ENCODE measurements around the gene EHMT1.

Gene EHMT1

GRCh38 chr9:137760426-137760825 lies 141.6 kb downstream of the EHMT1 start:
- H4K20me1 ChIP-seq (ENCODE audit: insufficient read depth, low read length, poor library complexity, severe bottlenecking): peaks cover 11% of the 10 kb centered on the region
- H3K4me1 ChIP-seq (ENCODE audit: insufficient read depth, low read length, poor library complexity, severe bottlenecking): peaks cover 15% of the 10 kb centered on the region
- H3K36me3 ChIP-seq (ENCODE audit: insufficient read depth, low read length): peaks cover 78% of the 10 kb centered on the region; the same call in 1 of the 2 replicates
- H3K9ac ChIP-seq (ENCODE audit: low read depth, low read length, poor library complexity, severe bottlenecking): no peak overlapping the region
- TF ChIP-seq EZH2phosphoT487 (IDR thresholded peaks at IDR 0.05; ENCODE audit: borderline replicate concordance) (no peak), CTCF (conservative IDR thresholded peaks at IDR 0.05; ENCODE audit: low read length) (no peak)
- H3K9me3 ChIP-seq (ENCODE audit: insufficient read depth, low read depth, low read length): 0 out of 2 replicates have a peak, but pooled peaks cover 1% of the 10 kb centered on the region
- H2AFZ ChIP-seq (ENCODE audit: low read length): no peak overlapping the region
- H3K4me2 ChIP-seq (ENCODE audit: low read depth, low read length, poor library complexity, severe bottlenecking): no peak overlapping the region
- no peak overlapping the region for H3K4me3 ChIP-seq (ENCODE audit: low read length, poor library complexity, severe bottlenecking)
- no peaks in the 10 kb centered on the region for H3F3A ChIP-seq (ENCODE audit: low read depth)
- H3K9me2 ChIP-seq (replicated peaks; ENCODE audit: low read depth, low read length): no peaks in the 10 kb centered on the region
- H3K79me2 ChIP-seq (ENCODE audit: insufficient read depth, low read length): no peaks in the 10 kb centered on the region
- H3K27me3 ChIP-seq (ENCODE audit: insufficient read depth, low read length, poor library complexity, severe bottlenecking): no peaks in the 10 kb centered on the region

DNA sequence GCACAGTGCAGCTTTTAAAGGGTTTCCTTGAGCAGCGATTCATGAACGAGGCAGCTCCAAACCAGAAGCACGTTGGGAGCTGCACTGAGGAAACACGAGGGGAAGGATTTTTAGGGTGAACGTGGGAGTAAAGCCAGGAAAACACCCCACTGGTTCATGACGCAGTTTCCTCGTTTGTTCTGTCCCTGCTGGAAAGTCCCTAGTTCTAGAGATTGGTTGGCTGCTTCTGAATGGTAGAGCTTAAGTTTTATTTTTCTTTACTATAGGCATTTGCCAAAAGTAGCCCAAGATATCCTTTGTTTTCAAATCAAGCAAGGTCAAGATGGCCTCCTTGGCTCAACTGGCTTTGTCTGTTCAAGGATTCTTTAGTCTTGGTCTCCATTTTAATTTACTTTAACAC lies 142.2 kb downstream of the EHMT1 start:
- H3K36me3 ChIP-seq (ENCODE audit: insufficient read depth, low read length): peaks cover 78% of the 10 kb centered on the region; the same call in 1 of the 2 replicates
- H3K4me3 ChIP-seq (ENCODE audit: low read length, poor library complexity, severe bottlenecking): no peak overlapping the region
- no peak overlapping the region for H3K4me2 ChIP-seq (ENCODE audit: low read depth, low read length, poor library complexity, severe bottlenecking)
- TF ChIP-seq CTCF (conservative IDR thresholded peaks at IDR 0.05; ENCODE audit: low read length) (no peak), EZH2phosphoT487 (IDR thresholded peaks at IDR 0.05; ENCODE audit: borderline replicate concordance) (no peak)
- no peaks in the 10 kb centered on the region for H3K27me3 ChIP-seq (ENCODE audit: insufficient read depth, low read length, poor library complexity, severe bottlenecking)
- H3K9ac ChIP-seq (ENCODE audit: low read depth, low read length, poor library complexity, severe bottlenecking): no peak overlapping the region
- no peak overlapping the region for H2AFZ ChIP-seq (ENCODE audit: low read length)
- H3F3A ChIP-seq (ENCODE audit: low read depth): no peaks in the 10 kb centered on the region
- H4K20me1 ChIP-seq (ENCODE audit: insufficient read depth, low read length, poor library complexity, severe bottlenecking): peaks cover 11% of the 10 kb centered on the region
- H3K4me1 ChIP-seq (ENCODE audit: insufficient read depth, low read length, poor library complexity, severe bottlenecking): peaks cover 15% of the 10 kb centered on the region
- H3K79me2 ChIP-seq (ENCODE audit: insufficient read depth, low read length): no peaks in the 10 kb centered on the region
- no peaks in the 10 kb centered on the region for H3K9me2 ChIP-seq (replicated peaks; ENCODE audit: low read depth, low read length)
- no peaks in the 10 kb centered on the region for H3K9me3 ChIP-seq (ENCODE audit: insufficient read depth, low read depth, low read length)

- H3K4me1 ChIP-seq (ENCODE audit: insufficient read depth, low read length, poor library complexity, severe bottlenecking): peaks cover 14% of the 10 kb centered on the region
- H3K4me2 ChIP-seq (ENCODE audit: low read depth, low read length, poor library complexity, severe bottlenecking): no peak overlapping the region
- no peak overlapping the region for H3K4me3 ChIP-seq (ENCODE audit: low read length, poor library complexity, severe bottlenecking)
- H3K36me3 ChIP-seq (ENCODE audit: insufficient read depth, low read length): peaks cover 79% of the 10 kb centered on the region; the same call in 1 of the 2 replicates
- no peak overlapping the region for H2AFZ ChIP-seq (ENCODE audit: low read length)
- H3F3A ChIP-seq (ENCODE audit: low read depth): no peaks in the 10 kb centered on the region
- no peak overlapping the region for H3K9ac ChIP-seq (ENCODE audit: low read depth, low read length, poor library complexity, severe bottlenecking)
- no peaks in the 10 kb centered on the region for H3K27me3 ChIP-seq (ENCODE audit: insufficient read depth, low read length, poor library complexity, severe bottlenecking)
- no peaks in the 10 kb centered on the region for H3K9me3 ChIP-seq (ENCODE audit: insufficient read depth, low read depth, low read length)
- no peak for TF ChIP-seq EZH2phosphoT487 (IDR thresholded peaks at IDR 0.05; ENCODE audit: borderline replicate concordance)
- no peak for TF ChIP-seq CTCF (conservative IDR thresholded peaks at IDR 0.05; ENCODE audit: low read length)
- no peaks in the 10 kb centered on the region for H3K79me2 ChIP-seq (ENCODE audit: insufficient read depth, low read length)
- no peaks in the 10 kb centered on the region for H3K9me2 ChIP-seq (replicated peaks; ENCODE audit: low read depth, low read length)
- peaks cover 9% of the 10 kb centered on the region for H4K20me1 ChIP-seq (ENCODE audit: insufficient read depth, low read length, poor library complexity, severe bottlenecking)
Observed at GRCh38 chr9:137761793-137762192, 143.0 kb downstream of the EHMT1 start.

Data from Loucy (cell line).